GM21786 (cell line): ENCODE results near the gene CLK2.
A peak's percentile ranks its signal among the peaks of the same experiment; 100 is the strongest.
"Not testable (repeated sequence)": the region's sequence is repeated elsewhere in the genome, so short reads cannot be mapped to it uniquely, and the experiment has no call there.

Source experiments
- ATAC-seq: cut with Tn5 transposase; IDR thresholded peaks from one replicate; pipeline ENCODE4 v1.9.1; 2021; ENCODE audit not compliant: unreplicated experiment

Gene CLK2

DNA sequence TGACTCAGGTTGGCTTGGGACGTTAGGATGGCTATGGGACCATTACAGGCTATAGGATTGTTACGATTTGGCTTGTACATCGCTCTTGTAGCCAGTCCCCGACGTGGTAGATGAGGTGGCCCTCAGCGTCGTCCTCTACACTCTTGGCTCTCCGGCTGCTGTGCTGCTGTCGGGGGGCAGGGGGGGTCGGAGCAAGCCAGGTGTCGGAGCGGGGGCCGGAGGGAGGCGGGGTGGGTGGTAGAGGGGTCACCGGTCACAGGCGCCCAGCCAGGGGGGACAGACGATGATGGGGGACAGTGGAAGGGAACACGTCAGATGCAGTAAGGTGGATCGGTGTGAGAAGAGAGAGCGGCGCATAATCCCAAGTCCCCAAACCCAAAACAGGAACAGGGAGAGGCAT is 4.7 kb downstream of the CLK2 start:
- no peak for ATAC-seq

DNA sequence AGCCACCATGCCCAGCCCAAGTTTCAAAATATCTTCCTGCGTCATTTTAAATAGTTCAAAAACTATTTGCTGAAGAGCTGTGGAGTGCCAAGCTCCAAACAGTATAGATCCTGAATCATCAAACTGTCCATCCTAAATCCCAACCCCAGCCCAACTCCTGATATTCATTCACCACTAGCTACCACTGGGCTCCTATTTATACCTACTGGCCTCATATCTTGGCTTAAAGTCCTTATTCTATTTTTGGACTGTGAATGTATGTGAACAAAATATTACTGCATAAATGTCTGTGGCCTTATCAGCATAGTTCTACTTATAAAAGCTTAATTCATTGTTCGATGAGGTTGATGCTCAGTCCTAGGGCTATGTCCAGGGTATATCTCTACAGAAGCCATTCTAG is 5.9 kb downstream of the CLK2 start:
- no peak for ATAC-seq

DNA sequence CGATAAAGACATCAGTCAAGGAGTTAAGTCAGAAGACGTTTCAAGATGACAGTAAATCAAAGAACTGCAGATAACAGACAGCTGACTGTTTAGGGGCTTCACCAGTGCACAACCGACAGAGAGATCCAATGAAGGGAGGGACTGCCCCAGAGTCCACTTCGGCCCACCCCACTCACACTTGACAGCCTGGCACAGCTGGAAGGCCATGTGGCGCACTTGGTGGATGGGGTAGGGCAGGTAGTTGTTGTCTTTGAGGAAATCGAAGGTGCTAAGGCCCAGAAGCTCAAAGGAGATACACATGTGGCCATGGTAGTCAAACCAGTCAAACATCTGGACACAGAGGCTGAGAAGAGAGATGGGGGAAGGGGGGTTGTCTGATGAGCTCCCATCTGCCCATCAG is 6.8 kb downstream of the CLK2 start:
- no peak for ATAC-seq

DNA sequence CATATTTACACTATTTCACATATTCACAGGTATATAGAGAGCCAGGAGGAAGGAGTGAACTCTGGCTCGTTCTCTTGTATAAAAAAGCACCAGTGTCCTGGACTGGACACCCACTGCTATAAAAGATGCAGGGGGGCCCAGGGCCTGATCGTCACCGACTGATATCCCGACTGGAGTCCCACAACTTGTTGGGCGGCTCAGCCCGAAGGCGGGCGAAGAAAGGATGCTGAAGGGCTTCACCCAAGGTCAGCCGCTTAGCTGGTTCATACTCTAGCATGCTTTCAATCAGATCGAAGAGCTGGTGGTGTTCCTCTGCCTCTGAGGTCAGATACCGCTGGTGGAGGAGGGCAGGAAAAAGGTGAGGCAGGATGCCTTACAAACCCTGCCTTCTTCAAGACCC is 10.2 kb downstream of the CLK2 start:
- ATAC-seq = no peak

DNA sequence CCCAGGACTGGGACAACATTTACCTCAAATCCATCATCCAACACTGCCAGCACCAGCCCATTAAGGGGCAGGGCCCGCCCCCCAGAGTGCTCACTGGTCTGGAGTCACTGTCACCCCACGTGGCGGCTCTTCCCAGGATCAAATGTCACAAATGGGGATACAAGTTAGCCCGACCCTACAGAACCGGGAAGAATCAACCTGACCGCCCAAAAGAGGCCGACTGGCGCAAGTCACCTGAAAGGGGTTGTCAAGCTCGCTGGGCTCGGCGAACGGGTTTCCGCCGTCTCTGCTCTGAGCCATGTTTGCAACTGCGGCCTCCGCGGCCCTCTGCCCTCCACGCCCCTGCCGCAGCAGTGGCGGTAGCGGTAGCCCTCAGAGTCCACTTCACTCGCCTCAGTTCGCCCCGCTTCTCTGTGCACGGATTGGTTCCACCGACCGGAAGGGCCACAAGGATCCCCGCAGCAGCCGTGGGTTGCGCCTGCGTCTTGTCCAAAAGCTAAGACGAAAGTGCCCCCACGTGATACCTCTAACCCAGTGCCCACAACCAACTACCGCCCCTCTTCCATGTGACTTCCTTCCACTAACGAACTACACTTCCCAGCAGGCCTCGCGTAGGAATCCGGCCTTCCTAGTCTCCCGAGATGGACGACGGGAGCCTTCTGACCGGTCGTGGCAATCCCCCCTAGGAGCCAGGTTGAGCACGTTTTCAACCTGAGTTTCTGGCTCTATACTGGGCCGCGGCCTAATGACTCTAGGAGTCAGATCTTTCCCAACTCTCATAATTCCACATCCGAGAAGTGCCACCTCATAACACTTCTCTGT is 11.2 kb downstream of the CLK2 start, which contains the start of gene SCAMP3:
TSS of gene SCAMP3 (minus strand) at position 509 of the 822 bp plus-strand sequence. CDS start at position 300, 209 bp downstream.
- peak; percentile 92 for ATAC-seq

DNA sequence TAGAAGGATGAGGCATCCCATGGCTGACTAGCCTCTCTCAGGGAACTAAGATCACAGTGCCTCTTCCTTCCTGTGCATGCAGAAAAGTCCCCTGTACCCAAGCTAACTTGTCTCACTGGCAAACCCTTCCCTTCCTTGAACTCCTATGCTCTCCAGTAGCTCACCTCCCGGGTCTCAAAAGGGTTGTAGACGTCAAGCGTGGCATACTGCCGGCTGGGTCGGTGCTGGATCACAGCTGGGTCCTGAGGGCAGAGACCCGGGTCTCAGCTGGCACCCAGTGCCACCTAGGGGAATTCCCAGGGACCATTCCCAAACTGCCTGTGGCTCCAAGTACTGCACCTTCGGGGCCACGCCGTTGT is 11.8 kb downstream of the CLK2 start:
- ATAC-seq = no peak

DNA sequence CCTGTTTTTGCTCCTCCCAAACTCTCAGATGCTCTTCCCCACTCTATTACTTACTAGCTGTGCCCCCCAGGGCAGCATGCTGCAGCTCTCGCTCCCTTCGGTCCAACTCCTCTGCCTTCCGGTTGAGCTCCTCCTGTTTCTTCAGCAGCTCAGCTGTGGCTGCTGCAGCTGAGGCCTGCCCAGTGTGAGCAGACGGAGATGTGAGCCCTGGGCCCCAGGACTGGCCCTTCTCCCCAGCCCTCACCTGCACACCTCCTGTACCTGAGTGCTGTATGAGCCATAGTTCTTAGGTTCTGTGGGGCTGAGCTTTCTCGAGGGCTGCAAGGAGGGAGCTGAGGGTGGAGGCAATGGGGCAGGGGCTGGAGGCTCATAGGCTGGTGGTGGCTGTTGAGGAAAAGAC is 13.0 kb downstream of the CLK2 start:
- ATAC-seq = no peak

DNA sequence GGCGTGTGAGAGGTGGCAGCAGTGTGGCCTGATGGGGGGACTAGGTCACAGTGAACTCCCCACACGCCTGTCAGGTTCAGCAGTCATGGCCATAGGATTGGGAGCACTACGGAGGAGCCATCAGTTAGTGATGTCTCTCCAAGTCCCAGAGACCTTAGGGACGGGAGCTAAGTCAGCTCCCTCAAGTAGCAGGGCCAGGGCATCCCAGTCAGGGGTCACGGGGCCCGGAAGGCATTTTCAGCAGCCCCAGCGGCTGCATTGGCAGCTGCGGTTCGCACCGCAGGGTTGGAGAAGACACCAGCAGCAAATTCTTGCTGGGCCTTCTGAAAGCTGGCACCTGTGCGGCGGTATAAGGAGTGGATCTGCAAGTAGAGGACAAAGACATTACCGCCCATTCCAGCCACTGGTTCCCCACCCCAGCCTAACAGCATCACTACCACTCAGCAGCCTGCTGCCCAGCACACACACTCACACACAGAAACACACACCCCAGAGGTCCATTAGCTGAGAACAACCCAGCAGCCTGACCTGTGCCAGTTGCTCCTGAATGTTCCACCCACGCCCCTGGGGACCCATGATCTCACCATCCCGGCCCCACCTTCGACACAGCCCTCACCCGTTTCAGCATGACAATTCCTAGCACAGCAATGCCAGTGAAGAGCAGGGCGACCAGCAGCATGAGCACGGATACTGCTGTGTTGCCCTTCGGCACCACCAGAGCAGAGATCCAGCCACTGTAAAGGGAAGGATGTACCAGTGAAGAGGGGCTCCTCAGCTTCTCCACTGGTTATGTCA is 17.0 kb downstream of the CLK2 start:
- no peak for ATAC-seq

DNA sequence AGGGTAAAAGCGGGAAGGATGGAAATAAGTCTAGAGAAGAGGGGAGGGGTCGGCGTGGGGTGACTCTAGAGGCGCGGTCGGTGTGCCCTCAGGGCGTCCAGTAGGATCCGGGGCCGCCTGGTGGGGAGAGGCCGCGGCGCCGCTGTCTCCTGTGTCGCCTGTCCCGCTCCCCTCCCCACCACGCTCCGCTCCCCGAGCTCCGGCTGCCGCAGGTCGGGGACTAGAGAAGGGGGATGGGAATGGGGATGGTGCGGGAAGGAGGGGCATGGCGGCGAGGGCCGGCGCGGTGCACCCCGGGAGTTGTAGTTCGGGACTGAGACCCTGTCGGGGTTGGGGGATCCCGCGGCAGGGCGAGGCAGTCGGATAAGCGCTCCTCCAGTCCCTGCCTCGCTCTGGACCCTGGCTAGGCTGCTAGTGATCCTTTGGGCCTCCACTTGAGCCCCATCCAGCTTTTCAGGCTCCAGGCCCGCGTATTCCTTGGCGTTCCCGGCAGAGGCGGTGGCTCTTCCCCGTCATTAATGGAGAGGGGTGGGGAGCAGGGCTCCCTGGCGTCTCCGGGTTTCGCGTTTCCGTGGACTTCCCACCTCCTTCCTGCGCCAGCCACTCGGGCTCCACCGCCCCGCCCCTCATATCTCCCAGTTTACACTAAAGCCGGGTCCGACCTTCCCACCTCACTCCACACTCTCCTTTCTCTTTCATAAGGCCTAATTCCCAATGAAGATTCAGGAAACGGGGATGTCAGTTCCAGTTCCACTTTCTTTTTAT is 17.9 kb downstream of the CLK2 start, which contains the start of gene ENTREP3:
TSS of gene ENTREP3 (minus strand) at position 241 of the 765 bp plus-strand sequence. CDS start 606 bp downstream, outside the sequence.
- ATAC-seq = peak; percentile 38

DNA sequence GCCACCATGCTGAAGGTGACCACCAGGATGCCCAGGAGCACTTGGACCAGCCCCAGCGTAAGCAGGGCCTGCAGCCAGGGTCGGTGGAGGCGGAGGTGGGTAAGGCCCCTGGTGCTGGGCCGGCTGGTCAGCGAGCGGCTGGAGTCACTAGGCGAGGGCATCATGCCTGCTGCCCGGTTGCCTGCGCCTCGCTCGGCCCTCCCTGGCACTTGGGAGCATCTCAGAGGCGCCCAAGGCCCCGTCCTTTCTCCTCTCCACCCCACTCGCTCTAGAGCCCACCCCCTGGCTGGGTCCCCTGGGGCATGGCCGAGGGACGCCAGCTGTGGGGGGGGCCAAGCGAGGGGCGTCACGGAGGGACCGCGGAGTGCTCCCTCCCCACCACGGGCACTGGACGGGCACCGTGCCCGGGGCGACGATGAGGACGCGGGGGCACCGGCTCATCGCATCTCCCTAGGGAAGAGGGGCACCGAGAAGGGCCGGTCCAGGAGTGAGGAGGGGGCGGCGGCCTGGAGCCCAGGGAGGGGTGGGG is 18.5 kb downstream of the CLK2 start:
- ATAC-seq = no peak

DNA sequence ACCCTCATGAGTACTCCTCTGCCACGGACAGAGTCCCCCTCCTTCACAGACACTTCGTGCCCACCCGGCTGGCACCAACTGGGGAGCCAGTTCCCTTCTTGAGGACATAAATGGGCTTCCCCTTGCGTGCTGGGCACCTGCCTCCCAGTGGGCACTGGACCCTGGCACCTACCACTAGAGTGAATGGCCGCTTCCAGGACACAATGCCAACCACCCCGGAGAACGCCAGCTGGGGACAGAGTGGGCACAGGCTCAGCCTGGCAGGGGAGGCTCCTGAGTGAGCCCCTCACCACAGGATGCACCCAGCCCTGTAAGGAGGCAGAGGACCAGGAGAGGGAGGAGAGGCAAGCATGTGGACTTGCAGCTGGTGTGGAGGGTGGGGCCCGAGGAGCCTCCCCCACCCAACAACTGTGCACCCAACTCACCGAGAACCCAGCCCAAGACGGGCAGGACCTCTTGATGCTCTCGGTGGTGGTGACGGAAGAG is 19.0 kb downstream of the CLK2 start:
- ATAC-seq = no peak

DNA sequence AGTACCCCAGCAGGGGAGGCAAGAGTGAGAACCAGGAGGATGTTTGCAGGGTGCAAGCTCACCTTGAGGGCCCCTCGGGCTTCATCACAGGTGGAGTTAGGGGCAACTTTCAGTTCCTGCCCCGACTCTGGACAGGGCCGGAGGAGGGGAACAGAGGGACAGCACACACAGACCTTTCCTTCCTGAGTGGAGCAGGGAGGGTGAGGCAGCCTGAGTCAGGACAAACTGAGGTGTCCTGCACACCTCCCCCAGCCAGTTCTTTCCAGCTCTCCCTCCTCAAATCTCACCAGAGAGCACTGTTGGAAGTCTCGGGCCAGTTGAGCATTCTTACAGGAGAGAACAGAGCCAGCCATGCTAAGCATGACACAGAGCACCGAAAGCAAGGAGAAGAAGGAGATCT is 19.5 kb downstream of the CLK2 start:
- ATAC-seq = no peak

DNA sequence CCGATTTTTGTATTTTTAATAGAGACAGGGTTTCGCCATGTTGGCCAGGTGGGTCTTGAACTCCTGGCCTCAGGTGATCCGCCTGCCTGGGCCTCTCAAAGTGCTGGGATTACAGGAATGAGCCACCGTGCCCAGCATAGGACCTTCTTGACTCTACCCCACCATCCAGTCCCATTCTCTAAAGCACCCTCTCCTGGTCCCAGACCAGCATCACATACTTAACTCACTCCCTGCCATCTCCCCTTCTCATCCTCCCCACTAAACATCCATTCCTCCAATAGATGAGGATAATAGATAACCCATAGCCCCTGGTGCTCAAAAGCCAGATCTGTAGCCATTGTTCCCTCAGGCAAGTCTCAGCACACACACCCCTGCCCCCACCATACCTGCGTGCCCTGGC is 20.1 kb downstream of the CLK2 start:
- ATAC-seq = no peak

DNA sequence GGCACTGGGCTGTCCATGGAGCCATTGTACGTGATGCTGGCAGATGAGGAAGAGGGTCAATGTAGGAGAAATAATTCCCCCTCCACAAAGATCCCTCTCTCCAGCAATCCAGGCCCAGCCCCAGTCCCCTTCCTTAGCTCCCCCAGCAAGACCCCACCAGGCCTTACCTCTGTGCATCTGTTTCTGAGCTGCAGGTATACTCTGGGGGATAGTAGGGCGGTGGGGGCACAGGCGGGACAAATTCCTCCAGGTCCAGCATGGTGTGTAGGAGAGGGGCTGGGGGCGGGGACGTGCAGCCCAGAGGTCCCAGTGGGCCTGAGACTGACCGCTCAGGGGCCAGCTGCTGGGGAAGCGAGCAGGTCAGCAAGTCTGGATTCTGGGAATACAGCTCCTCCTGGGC is 21.7 kb downstream of the CLK2 start:
- no peak for ATAC-seq

DNA sequence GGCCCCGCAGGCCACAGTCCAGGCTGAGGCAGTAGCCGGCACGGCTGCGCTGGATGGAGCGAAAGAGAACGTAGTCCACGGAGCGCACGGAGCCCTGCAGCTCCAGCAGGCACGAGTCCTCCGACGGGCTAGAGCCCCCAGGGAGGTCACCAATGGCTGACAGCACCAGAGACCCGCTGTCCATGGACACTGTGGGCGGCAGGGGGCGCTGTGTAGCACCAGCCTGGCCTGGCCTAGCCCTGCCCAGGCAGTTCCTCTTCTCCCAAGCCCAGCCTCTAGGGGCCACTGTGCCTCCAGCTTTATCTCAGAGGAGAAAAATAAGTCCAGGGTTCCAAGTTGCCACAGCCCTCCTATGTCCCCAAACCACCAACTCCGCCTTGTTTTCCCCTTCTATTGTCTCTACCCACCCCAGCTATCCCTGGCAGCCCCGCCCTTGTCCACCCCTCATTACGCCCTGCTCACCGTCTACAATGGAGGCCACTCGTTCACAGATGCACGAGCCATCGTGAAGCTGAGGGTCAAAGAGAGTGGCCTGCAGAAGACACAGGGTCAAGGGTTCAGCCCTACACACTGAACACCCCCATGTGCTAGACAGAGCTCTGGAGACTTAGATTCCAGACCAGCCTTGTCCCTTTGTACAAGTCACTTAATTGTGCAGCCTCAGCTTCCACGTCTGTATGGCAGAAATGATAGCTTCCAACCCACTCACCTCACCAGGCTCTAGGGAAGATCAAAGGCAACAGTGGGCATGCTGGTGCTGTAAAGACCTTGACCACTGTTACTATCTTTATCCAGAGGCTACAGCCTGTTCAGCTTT is 22.5 kb downstream of the CLK2 start:
- peak; percentile 79 for ATAC-seq

DNA sequence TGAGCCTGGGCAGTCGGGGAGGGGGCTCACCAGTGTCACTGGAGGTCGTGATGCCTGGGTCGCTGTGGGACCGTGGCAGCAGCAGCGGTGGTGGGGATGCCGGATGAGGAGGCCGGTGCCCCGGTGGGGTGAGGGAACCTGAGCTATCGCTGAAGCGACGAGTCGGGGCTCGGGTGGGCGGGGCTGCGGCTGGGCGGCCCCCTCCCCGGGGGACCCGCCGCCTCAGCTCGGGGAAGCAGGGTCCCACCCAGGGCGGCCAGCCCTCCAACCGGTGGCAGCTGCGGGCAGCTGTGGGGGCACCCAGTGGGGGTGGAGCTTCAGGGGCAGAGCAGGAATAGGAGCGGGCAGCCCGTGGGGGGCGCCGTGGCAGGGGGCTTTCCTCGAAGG is 23.1 kb downstream of the CLK2 start:
- ATAC-seq = peak; percentile 3

DNA sequence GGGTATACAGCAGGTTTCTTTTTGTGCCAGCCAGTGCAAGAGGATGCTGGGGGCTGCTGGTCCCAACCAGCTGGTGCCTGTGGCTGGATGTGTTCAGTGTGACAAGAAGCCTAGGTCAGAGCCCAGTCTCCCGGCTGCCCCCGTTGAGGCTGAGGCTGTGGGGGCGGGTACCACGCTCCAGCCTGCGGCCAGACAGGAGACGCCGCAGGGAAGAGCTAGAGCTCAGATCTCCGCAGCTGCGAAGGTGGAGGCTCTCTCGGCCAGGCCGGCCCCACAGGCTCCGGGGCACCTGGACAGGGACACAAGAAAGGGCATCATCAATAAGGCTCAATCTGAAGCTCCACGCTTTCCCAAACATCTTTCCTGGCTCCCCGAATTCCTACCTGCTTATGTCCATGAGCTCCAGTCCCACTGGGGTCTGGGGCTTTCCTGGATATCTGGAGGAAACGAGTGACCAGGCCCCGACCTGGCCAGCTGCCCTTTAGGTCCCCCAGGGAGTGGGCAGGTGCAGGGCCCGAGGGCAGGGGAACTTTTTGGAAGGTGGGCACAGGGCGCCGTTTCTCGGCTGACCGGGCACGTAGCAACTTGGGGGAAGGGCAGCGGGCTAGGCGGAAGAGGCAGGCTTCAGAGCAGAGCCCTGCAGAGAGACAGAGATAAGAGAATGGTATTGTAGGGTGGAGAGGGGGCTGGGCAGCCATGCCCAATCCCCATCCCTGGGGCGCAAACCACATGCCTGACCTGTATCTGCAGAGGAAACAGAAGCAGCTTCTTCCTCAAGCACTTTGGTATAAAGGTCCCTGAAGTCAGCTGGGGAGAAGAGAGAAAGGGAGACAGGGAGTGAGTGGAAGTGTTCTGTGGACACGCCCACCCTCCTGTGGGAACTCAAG is 25.4 kb downstream of the CLK2 start:
- no peak for ATAC-seq

DNA sequence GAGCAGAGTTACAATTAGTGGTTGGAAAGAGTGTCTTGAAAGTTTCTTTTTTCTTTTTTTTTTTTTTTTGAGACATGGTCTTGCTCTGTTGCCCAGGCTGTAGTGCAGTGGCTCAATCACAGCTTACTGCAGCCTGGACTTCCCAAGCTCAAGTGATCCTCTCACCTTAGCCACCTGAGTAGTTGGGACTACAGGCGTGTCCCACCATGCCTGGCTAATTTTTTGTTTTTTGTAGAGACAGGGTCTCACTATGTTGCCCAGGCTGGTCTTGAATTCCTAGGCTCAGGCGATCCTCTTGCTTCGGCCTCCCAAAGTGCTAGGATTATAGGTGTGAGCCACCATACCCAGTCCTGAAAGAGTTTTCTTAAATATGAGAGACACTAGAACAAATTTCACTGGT is 26.5 kb downstream of the CLK2 start:
- ATAC-seq = not testable (repeated sequence)

DNA sequence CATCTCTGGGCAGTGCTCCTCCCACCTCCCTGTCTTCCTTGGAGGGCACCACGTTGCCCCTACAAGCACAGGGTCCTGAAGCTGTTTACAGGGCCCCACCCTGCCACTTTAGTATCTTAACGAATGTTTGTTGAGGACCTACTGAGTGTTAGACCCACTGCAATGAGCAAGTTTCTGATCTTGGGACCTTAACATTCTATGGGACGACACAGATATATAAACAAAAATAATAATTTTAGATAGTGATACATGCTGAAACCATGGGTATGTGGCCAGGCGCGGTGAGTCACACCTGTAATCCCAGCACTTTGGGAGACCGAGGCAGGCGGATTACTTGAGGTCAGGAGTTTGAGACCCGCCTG is 28.2 kb downstream of the CLK2 start:
- ATAC-seq = no peak
